GM12878 (cell line): Measurements from ENCODE around the gene BCAN. TPM values are rescaled to one million over a fixed set of nuclear protein-coding genes. Genes with fewer than 3 reads are reported as not detected.

Experiments used
- ATAC-seq: fragments of 200-7000 bp; cut with Tn5 transposase; 3 replicates; pipeline ENCODE4 v1.9.1; 2020; ENCODE audit warnings: mild to moderate bottlenecking, moderate library complexity
- BruUV-seq: library from RNA; stranded (reverse); fragments of 400-500 nt; replicated peaks from 2 replicates; lab custom pipeline; 2021; lab: Mats Ljungman, UMichigan
- CTCF ChIA-PET: fragments of 300-600 bp; sonication (Branson Sonifier 250); formaldehyde crosslinking; extraction: SDS; loops from one replicate; lab custom pipeline; 2021; ENCODE audit warnings: inconsistent platforms; lab: Yijun Ruan, JAX
- POLR2A ChIA-PET: fragments of 350-600 bp; formaldehyde crosslinking; extraction: SDS; loops from one replicate; lab custom pipeline; 2021; ENCODE audit warnings: inconsistent platforms; lab: Charles Lee
- RAD21 ChIA-PET: fragments of 300-600 bp; sonication (Branson Sonifier 250); formaldehyde crosslinking; loops from one replicate; lab custom pipeline; 2023; ENCODE audit warnings: antibody characterized with exemption; ENCODE audit not compliant: unreplicated experiment; lab: Charles Lee
- SMC1A ChIA-PET: fragments of 300-600 bp; sonication (Branson Sonifier 250); formaldehyde crosslinking; loops from one replicate; lab custom pipeline; 2023; ENCODE audit not compliant: unreplicated experiment, uncharacterized antibody; lab: Charles Lee
- DNase-seq: peaks from one replicate; pipeline ENCODE4 v3.0.0-alpha.2; 2011; ENCODE audit warnings: low read depth, low spot score
- FAIRE-seq: peaks from 3 replicates; lab custom pipeline; 2011; peaks lifted over from hg19 to GRCh38; lab: Jason Lieb, UNC
- H2AFZ ChIP-seq: 2 replicates; pipeline ENCODE4 v1.6.0; 2011; ENCODE audit warnings: low read depth, low read length, control low read depth; ENCODE audit not compliant: control insufficient read depth
- H3K27ac ChIP-seq: 2 replicates; pipeline ENCODE4 v1.5.1; 2011; ENCODE audit warnings: control low read depth; ENCODE audit not compliant: control insufficient read depth, insufficient read depth
- H3K27me3 ChIP-seq, 2 experiments: replicated peaks in 1 of 2; 2 replicates each; pipeline versions ENCODE4 v1.6.0 to v1.6.1; 2011; ENCODE audit warnings: low read length in 1 of 2; ENCODE audit not compliant: control insufficient read depth in 2 of 2, insufficient read depth in 2 of 2
- H3K36me3 ChIP-seq, 2 experiments: 2 replicates each; pipeline ENCODE4 v1.5.1; 2011; ENCODE audit warnings: low read length in 1 of 2; ENCODE audit not compliant: control insufficient read depth in 2 of 2, insufficient read depth in 2 of 2
- H3K4me1 ChIP-seq: 2 replicates; pipeline ENCODE4 v1.6.1; 2011; ENCODE audit warnings: mild to moderate bottlenecking, low read length, moderate library complexity, mixed read lengths; ENCODE audit not compliant: control insufficient read depth, insufficient read depth
- H3K4me2 ChIP-seq: 2 replicates; pipeline ENCODE4 v1.6.0; 2011; ENCODE audit warnings: control low read depth; ENCODE audit not compliant: control insufficient read depth, insufficient read depth
- H3K4me3 ChIP-seq: fragments of 200-600 bp; sonication (generic); 2 replicates; pipeline ENCODE4 v1.5.1; 2016
- H3K79me2 ChIP-seq: 2 replicates; pipeline ENCODE4 v1.6.0; 2011; ENCODE audit warnings: low read length; ENCODE audit not compliant: control insufficient read depth, insufficient read depth
- H3K9ac ChIP-seq: 2 replicates; pipeline ENCODE4 v1.8.0; 2011; ENCODE audit warnings: low read length, control low read depth, mixed read lengths; ENCODE audit not compliant: control insufficient read depth, insufficient read depth
- H3K9me3 ChIP-seq: replicated peaks from 3 replicates; pipeline ENCODE4 v1.5.1; 2011; ENCODE audit warnings: mild to moderate bottlenecking, low read length; ENCODE audit not compliant: control insufficient read depth, insufficient read depth
- H4K20me1 ChIP-seq: 2 replicates; pipeline ENCODE4 v1.6.0; 2011; ENCODE audit not compliant: control insufficient read depth, insufficient read depth
- ATF7 ChIP-seq: fragments of 450-650 bp; IDR thresholded peaks from 2 replicates; pipeline ENCODE4 v1.6.1; 2016; ENCODE audit warnings: low read depth, mild to moderate bottlenecking
- CHD4 ChIP-seq: fragments of 200-600 bp; sonication (generic); IDR thresholded peaks from 2 replicates; pipeline ENCODE4 v1.6.1; 2016; ENCODE audit warnings: mild to moderate bottlenecking
- E2F8 ChIP-seq: fragments of 450-650 bp; IDR thresholded peaks from 2 replicates; pipeline ENCODE4 v1.6.1; 2018; ENCODE audit warnings: mild to moderate bottlenecking, low read depth, moderate library complexity; ENCODE audit not compliant: partially characterized antibody
- KLF5 ChIP-seq: fragments of 450-650 bp; IDR thresholded peaks from 2 replicates; pipeline ENCODE4 v1.6.1; 2014; ENCODE audit warnings: mild to moderate bottlenecking; ENCODE audit not compliant: partially characterized antibody
- MEF2A ChIP-seq: IDR thresholded peaks from 2 replicates; pipeline ENCODE4 v1.6.1; 2011; ENCODE audit warnings: low read depth, mild to moderate bottlenecking, low read length, moderate library complexity; ENCODE audit not compliant: insufficient read depth
- NFYA ChIP-seq: IDR thresholded peaks from 2 replicates; pipeline ENCODE4 v1.6.1; 2011; ENCODE audit warnings: low read depth, mild to moderate bottlenecking, low read length, improper control_type of control experiment, borderline replicate concordance
- NKRF ChIP-seq: fragments of 450-650 bp; conservative IDR thresholded peaks from 2 replicates; pipeline ENCODE4 v1.6.1; 2017; ENCODE audit warnings: mild to moderate bottlenecking, moderate library complexity
- SP1 ChIP-seq: IDR thresholded peaks from one replicate; pipeline ENCODE4 v1.6.1; 2011; ENCODE audit warnings: low read depth, low read length
- TCF3 ChIP-seq: IDR thresholded peaks from 2 replicates; pipeline ENCODE4 v1.6.1; 2012; ENCODE audit warnings: low read depth, mild to moderate bottlenecking, low read length, borderline replicate concordance; ENCODE audit not compliant: insufficient read depth
- ZBTB40 ChIP-seq: fragments of 450-650 bp; IDR thresholded peaks from 2 replicates; pipeline ENCODE4 v1.6.1; 2016; ENCODE audit warnings: mild to moderate bottlenecking, moderate library complexity, borderline replicate concordance
- WGBS: methylation state at CpG from one replicate; pipeline ENCODE4 v1.1.6; 2016; ENCODE audit warnings: low lambda C conversion rate; ENCODE audit not compliant: insufficient replicate concordance, insufficient coverage; ENCODE audit errors: missing lambda C conversion rate; 5-methylcytosine and 5-hydroxymethylcytosine counted together
- in situ Hi-C: fragments of 300-500 bp; cut with MboI; formaldehyde crosslinking; loops from 9 replicates; pipeline ENCODE4 v1.14.3; 2018; ENCODE audit warnings: mixed read lengths
- intact Hi-C: fragments of 100-400 bp; cut with micrococcal nuclease; formaldehyde crosslinking; loops from one replicate; pipeline ENCODE4 v1.14.2; 2022; ENCODE audit not compliant: unreplicated experiment
- polyA plus RNA-seq, 11 experiments: library from polyadenylated mRNA; depleted of rRNA in 4 of 11; unstranded in 6 of 11; stranded (reverse) in 5 of 11; fragments of >200 nt; fragmentation: Nextera tagmentation in 4 of 11; fragmentation: Illumina TruSeq in 1 of 11; extraction: Ambion mirVana in 4 of 11; extraction: Trizol in 1 of 11; gene quantifications; 1 replicate in 1 of 11; 2 replicates in 10 of 11; pipeline versions ENCODE4 v1.2.1 to v1.2.3, GENCODE V29; 2011 to 2016; ENCODE audit warnings: inconsistent platforms in 2 of 11, missing spikeins in 2 of 11, low read depth in 1 of 11
- total RNA-seq, 4 experiments: library from RNA; depleted of rRNA in 3 of 4; stranded (reverse); fragments of >200 nt in 3 of 4; fragmentation: Illumina TruSeq in 1 of 4; extraction: Trizol in 1 of 4; gene quantifications; 2 replicates each; pipeline versions ENCODE4 v1.2.1 to v1.2.3, GENCODE V29; 2013 to 2021

Gene BCAN
- total and polyA plus RNA-seq, 10 of the 15 experiments (the other 5 are each of a cell fraction or from before 2014, with no cell fraction given): 0.05 to 1.3 (median 0.18) TPM; not detected in 1

GRCh38 chr1:156600733-156601121 lies 41.2 kb upstream of the BCAN start (continued):
- TF ChIP-seq CHD4 (no peak), TCF3 (no peak), KLF5 (no peak)
- TF ChIP-seq, all 136 proteins: peak for 0

GRCh38 chr1:156601122-156601830 lies 40.6 kb upstream of the BCAN start, which contains the start of gene GPATCH4:
Gene GPATCH4 (minus strand): TSS chr1:156601479.
- FAIRE-seq (peak; percentile 81), DNase-seq (no peak), ATAC-seq (peak; percentile 80)
- Histone ChIP-seq H3K9ac (peak within 1 kb of the TSS; percentile 97), H3K4me3 (peak within 1 kb of the TSS; percentile 82), H3K4me1 (peaks cover 9% of the 10 kb centered on the region), H3K36me3 (peaks cover 13 to 14% of the 10 kb centered on the region in 2 experiments; a peak in 3 of 4 replicates), H4K20me1 (no peaks in the 10 kb centered on the region), H3K27ac (peak within 1 kb of the TSS; percentile 93), H3K27me3 (no peaks in the 10 kb centered on the region), H3K79me2 (peaks cover 32% of the 10 kb centered on the region), H3K9me3 (no peaks in the 10 kb centered on the region), H2AFZ (peak within 1 kb of the TSS; percentile 100), H3K4me2 (peak within 1 kb of the TSS; percentile 97)
- POLR2A ChIA-PET: interaction anchor here (0.9 to 4.3 kb wide), 4 partner anchors 9 to 144 kb away, joined by 3 to 39 read pairs (median 8); partner anchors contain the start of gene NAXE
- in situ Hi-C loops: loop anchor here (10.0 kb wide), 1 partner anchor 146 kb away; no protein-coding TSS in a partner anchor
- no TSS peak for BruUV-seq
- WGBS: under 1% methylated on average over 35 of the region's 35 CpGs
- SMC1A ChIA-PET: interaction anchor here (0.6 to 7.7 kb wide), 11 partner anchors 9 to 156 kb away, joined by 3 to 47 read pairs (median 3); partner anchors contain the start of gene NAXE
- RAD21 ChIA-PET: interaction anchor here (0.8 to 3.2 kb wide), 6 partner anchors 10 to 144 kb away, joined by 3 to 18 read pairs (median 4); partner anchors contain the start of gene NAXE
- CTCF ChIA-PET: interaction anchor here (0.6 to 5.0 kb wide), 15 partner anchors 7 to 215 kb away, joined by 3 to 49 read pairs (median 4); partner anchors contain the start of genes IQGAP3 and NAXE
- intact Hi-C loops: loop anchor here (5.0 to 10.0 kb wide), 2 partner anchors 94 to 116 kb away; no protein-coding TSS in a partner anchor
- TF ChIP-seq NKRF (peak; percentile 99), MEF2A (no peak), ATF7 (peak; percentile 34; the same call in 1 of the 2 replicates), ZBTB40 (peak; percentile 89), E2F8 (peak; percentile 72), SP1 (no peak), NFYA (no peak)
